Measurements from ENCODE around the gene SORCS2. TPM values are rescaled to one million over a fixed set of nuclear protein-coding genes. Genes with fewer than 3 reads are reported as not detected.

SORCS2 gene
- total RNA-seq, 1 experiment from 2014 or later = not detected

GRCh38 chr4:7779432-7779768, 587.1 kb downstream of the SORCS2 start:
- Mint-ChIP-seq H3K4me3 (ENCODE audit: unreplicated experiment) (no peak overlapping the region), H3K9me3 (ENCODE audit: unreplicated experiment) (no peaks in the 10 kb centered on the region), H3K27ac (ENCODE audit: low read depth, unreplicated experiment) (no peak overlapping the region), H3K4me1 (ENCODE audit: insufficient read depth, unreplicated experiment) (no peaks in the 10 kb centered on the region), H3K36me3 (ENCODE audit: insufficient read depth, unreplicated experiment) (peaks cover 37% of the 10 kb centered on the region), H3K27me3 (ENCODE audit: insufficient read depth, unreplicated experiment) (no peaks in the 10 kb centered on the region)
- ChIA-PET CTCF (interaction anchor here (0.6 to 1.2 kb wide), 2 partner anchors 22 to 317 kb away, joined by 3 to 4 read pairs; no protein-coding TSS in a partner anchor), POLR2A (no interaction called here)
- TF ChIP-seq CTCF (IDR thresholded peaks at IDR 0.05; ENCODE audit: unreplicated experiment) = no peak
- DNase-seq (ENCODE audit: unreplicated experiment) = no peak
- intact Hi-C loops (cut with micrococcal nuclease) = no loop called here
- BruUV-seq (replicated peaks) = no TSS peak

- POLR2A ChIA-PET = no interaction called here
- Mint-ChIP-seq H3K4me3 (ENCODE audit: unreplicated experiment) (no peak overlapping the region), H3K27me3 (ENCODE audit: insufficient read depth, unreplicated experiment) (no peaks in the 10 kb centered on the region), H3K9me3 (ENCODE audit: unreplicated experiment) (no peaks in the 10 kb centered on the region), H3K27ac (ENCODE audit: low read depth, unreplicated experiment) (no peak overlapping the region), H3K36me3 (ENCODE audit: insufficient read depth, unreplicated experiment) (peaks cover 37% of the 10 kb centered on the region), H3K4me1 (ENCODE audit: insufficient read depth, unreplicated experiment) (no peaks in the 10 kb centered on the region)
- intact Hi-C loops (cut with micrococcal nuclease) = no loop called here
- DNase-seq (ENCODE audit: unreplicated experiment) = no peak
- no TSS peak for BruUV-seq (replicated peaks)
- TF ChIP-seq CTCF (IDR thresholded peaks at IDR 0.05; ENCODE audit: unreplicated experiment) = no peak
- CTCF ChIA-PET = interaction anchor here (0.7 kb wide), 2 partner anchors 283 to 1240 kb away, joined by 3 read pairs; no protein-coding TSS in a partner anchor
Measured at GRCh38 chr4:7780751-7781348, 588.5 kb downstream of the SORCS2 start.

- intact Hi-C loops (cut with micrococcal nuclease) = no loop called here
- TF ChIP-seq CTCF (IDR thresholded peaks at IDR 0.05; ENCODE audit: unreplicated experiment) = no peak
- Mint-ChIP-seq H3K36me3 (ENCODE audit: insufficient read depth, unreplicated experiment) (peaks cover 37% of the 10 kb centered on the region), H3K27ac (ENCODE audit: low read depth, unreplicated experiment) (no peak overlapping the region), H3K27me3 (ENCODE audit: insufficient read depth, unreplicated experiment) (no peaks in the 10 kb centered on the region), H3K9me3 (ENCODE audit: unreplicated experiment) (no peaks in the 10 kb centered on the region), H3K4me1 (ENCODE audit: insufficient read depth, unreplicated experiment) (no peaks in the 10 kb centered on the region), H3K4me3 (ENCODE audit: unreplicated experiment) (no peak overlapping the region)
- POLR2A ChIA-PET = no interaction called here
- no TSS peak for BruUV-seq (replicated peaks)
- no peak for DNase-seq (ENCODE audit: unreplicated experiment)
- CTCF ChIA-PET = interaction anchor here (0.7 kb wide), 2 partner anchors 284 to 1240 kb away, joined by 3 read pairs; no protein-coding TSS in a partner anchor
Measured at GRCh38 chr4:7781366-7781765, 589.0 kb downstream of the SORCS2 start.

GRCh38 chr4:7781993-7782392, 589.7 kb downstream of the SORCS2 start:
- no peaks in the 10 kb centered on the region for H3K4me1 Mint-ChIP-seq (ENCODE audit: insufficient read depth, unreplicated experiment)
- H3K9me3 Mint-ChIP-seq (ENCODE audit: unreplicated experiment) = no peaks in the 10 kb centered on the region
- no peak for DNase-seq (ENCODE audit: unreplicated experiment)
- H3K36me3 Mint-ChIP-seq (ENCODE audit: insufficient read depth, unreplicated experiment) = peaks cover 37% of the 10 kb centered on the region
- H3K27me3 Mint-ChIP-seq (ENCODE audit: insufficient read depth, unreplicated experiment) = no peaks in the 10 kb centered on the region
- BruUV-seq (replicated peaks) = no TSS peak
- ChIA-PET CTCF (no interaction called here), POLR2A (no interaction called here)
- intact Hi-C loops (cut with micrococcal nuclease) = no loop called here
- H3K27ac Mint-ChIP-seq (ENCODE audit: low read depth, unreplicated experiment) = no peak overlapping the region
- no peak overlapping the region for H3K4me3 Mint-ChIP-seq (ENCODE audit: unreplicated experiment)
- TF ChIP-seq CTCF (IDR thresholded peaks at IDR 0.05; ENCODE audit: unreplicated experiment) = no peak

Measured in MCF 10A (cell line).